Midbrain (tissue), 1 donor: ENCODE data around the gene TAS1R2.
"Not testable (repeated sequence)": the region's sequence is repeated elsewhere in the genome, so short reads cannot be mapped to it uniquely, and the experiment has no call there.

Experiments used
- DNase-seq: peaks from one replicate; lab custom pipeline; 2025; lab: John Stamatoyannopoulos, UW

Gene TAS1R2

DNA sequence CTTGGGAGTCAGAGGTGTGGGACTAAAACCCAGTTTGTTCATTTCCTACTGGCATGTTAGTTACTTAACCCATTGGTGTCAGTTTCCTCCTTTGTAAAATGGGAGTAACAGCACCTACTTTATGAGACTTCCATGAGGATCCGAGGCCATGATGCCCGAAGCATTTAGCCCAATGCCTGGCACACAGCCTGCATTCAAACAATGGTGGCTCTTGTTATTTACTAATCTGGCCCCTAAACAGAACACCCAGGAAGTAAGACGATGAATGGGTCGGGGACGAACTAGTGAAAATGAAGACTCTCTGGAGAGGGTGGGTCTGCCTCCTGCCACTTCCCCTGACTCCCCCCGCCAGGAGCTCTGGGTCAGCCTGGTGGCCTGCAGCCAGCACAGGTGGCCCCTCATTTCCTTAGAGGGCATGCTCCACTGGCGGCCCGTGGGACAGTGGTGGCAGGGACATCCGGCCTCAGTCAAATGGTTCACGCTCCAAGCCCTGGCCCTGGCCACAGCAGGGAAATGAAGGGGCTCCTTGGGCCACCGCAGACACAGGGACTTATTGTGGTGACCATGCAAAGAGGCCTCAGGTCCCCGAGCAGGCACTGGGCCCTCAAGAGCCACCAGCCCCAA lies 9.5 kb upstream of the TAS1R2 start:
- DNase-seq: peak; percentile 40

DNA sequence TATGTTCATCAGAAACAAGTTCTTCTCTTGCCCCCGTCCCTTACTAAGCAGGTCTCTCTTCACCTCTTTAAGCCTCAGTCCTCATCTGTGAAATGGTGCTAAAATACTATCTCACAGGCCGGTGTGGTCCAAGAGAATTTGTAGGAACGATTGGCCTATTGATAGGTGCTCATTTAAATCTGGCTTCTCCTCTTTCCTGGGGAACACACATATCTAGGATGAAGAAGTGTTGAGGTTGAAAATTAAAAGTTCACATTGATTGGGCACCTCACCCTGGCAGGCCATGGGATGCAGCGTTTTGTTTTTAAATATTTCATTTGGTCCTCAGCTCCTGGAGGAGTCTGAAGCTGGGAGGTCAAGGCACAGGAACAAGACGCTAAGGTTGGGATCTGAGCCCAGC lies 8.9 kb upstream of the TAS1R2 start:
- DNase-seq: no peak

DNA sequence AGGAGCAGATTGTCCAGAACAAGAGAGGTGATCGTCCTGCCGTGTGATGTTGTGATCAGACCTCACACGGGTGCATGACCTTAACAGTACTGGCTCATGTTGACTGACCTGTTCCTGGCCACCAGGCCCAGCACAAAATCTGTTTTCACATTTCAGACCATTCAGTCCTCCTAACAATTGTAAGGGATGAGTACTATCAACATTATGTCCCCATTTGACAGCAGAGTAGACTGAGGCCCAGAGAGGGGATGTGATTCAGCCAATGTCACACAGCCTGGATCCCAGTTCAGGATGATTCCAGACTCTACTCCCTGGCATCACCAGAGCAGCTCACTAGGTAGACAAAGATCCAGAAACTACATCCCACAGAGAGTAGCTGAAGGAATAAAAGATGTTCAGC lies 7.4 kb upstream of the TAS1R2 start:
- no peak for DNase-seq

DNA sequence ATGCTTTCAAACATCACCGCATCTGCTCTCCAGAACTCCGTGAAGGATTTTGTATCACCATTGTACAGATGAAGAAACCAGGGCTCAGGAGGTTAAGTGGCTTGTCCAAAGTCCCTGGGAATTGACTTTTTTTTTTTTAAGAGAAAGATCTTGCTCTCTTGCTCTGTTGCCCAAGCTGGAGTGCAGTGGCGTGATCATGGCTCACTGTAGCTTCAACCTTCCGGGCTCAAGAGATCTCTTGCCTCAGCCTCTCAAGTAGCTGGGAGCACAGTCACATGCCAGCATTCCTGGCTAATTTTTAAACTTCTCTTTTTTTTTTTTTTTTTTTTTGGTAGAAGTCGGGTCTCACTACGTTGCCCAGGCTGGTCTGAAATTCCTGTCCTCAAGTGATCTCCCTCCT lies 6.9 kb upstream of the TAS1R2 start:
- DNase-seq: no peak

DNA sequence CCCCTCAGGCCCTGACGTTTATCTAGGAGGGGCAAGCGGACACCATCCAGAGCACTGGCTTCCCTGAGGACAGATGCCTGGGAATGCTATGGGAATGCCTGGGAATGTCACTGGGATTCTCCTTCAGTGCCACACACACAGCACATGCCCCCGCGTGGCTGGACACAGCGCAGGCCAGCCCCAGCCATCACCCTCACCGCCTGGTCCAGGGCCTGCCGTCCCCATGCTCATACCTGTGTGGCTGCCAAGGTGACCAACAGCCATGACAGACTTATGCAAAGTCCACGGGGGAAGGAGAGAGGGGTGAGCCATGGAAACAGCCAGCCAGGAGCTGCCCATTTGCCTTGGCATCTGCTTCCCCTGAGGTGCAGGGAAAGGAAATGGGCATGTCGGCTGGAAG lies 5.7 kb upstream of the TAS1R2 start:
- DNase-seq: no peak

DNA sequence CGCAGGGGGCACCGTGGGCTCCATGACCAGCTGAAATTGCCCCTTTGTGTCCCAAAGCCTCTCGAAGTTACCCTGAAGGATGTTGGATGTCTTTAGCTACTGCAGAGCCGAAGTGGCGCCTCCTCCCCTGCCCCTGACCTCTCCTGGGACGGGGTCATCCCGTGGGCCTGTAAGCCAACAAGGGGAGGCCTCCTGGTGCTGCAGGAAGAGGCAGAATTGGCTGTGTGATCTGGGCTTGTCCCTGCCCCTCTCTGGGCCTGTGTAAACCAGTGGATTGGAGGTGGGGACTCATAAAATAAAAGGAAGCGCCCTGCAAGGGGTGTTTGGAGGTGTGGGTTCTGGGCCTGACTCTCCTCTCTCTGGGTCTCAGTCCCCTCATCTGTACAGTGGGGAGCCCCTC lies 2.1 kb upstream of the TAS1R2 start:
- no peak for DNase-seq

DNA sequence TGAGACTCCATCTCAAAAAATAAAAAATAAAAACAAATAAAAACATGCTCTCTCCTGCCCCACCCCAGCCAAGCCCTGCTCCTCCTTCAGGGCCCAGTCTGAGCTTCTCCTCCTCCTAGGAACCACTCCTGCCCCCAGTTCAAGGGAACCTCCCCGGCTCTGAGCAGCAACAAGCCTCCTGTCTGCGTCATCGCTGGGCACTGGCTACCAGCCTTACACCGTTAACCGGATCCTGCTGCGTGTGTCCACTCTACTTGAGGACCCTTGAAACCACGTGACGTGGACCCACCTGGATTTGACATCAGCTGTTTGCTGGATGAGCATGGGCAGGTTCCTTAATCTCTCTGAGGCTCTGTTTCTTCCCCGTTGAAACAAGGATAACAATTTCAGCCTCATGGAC lies 1.6 kb upstream of the TAS1R2 start:
- DNase-seq: no peak

DNA sequence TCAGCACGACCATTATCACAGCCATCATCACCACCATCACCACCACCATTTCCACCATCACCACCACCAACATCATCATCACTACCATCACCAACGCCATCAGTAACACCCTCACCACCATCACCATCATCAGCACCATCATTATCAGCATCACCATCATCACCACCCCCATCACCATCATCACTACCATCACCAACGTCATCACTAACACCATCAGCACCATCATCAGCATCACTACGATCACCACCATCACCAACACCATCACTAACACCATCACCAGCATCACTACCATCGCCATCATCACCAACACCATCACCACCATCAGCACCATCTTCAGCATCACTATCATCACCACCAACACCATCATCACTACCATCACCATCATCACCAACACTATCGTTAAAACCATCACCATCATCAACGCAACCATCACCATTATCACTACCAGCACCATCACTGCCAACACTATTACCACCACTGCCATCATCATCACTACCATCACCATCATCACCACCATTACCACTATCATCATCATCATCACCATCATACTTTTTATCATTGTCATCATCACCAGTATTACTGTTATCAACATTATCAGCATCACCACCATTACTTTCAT lies 1.3 kb downstream of the TAS1R2 start:
- DNase-seq: no peak

DNA sequence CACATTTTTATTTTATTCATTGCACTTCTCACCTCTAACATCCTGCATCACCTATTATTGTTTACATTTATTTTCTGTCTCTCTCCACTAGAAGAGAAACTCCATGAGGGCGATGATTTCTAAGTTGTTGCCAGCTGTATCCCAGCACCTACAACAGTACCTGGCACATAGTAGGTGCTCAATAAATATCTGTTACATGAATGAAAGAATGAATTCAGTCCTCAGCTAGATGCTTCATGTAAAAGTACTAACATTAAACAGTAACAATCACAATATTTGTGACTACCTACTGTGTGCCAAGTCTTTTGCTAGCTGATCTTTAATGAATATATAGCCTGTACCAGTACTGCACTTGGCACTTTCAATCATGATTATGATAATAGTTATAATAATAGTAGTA lies 3.0 kb downstream of the TAS1R2 start:
- no peak for DNase-seq

DNA sequence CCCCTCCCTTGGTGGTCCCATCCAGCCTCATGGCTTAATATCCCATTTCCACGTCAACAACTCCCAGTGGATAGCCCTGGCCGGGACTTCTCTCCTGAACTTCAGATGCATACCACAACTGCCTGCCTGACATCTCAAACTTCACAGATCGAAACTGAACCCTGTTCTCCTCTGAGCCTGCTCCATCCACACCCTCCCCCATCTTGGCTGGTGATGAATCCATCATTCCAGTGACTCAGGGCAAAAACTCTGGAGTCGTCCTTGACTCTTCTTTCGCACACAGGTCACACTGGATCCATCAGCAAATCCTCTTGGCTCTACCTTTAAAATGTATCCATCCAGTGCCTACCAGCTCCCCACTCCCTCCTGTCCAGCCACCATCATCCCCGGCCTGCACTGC lies 3.9 kb downstream of the TAS1R2 start:
- no peak for DNase-seq

DNA sequence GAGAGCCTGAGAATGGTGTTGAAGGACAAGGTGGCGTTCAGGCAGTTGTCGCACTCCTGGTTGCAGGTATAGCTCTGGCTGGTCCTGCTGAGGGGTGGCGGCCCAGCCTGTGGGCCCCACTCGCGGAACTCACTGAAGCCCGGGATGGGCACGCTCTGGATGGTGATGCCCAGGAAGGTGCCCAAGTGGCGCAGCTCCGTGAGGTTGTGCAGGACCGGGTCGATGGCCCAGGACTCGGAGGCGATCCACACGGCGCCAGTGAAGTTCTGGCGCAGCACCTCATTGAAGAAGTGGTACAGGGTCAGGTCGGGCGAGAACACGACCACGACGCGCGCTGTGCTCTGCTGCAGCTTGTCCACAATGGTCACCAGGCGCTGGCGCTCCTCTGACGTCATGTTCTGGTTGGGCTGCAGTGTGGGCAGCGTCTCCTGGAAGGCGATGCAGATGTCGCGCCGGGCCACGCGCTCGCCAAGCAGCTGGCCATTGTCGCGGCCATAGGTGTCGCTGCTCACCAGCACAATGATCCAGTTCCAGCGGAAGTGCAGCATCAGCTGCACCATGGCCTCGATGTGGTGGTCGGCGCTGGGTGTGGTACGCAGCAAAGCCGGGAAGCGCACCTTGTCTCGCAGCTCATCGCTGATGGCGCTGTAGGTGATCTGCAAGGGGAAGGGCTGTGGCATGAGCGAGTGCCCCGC lies 5.0 kb downstream of the TAS1R2 start:
- no peak for DNase-seq

DNA sequence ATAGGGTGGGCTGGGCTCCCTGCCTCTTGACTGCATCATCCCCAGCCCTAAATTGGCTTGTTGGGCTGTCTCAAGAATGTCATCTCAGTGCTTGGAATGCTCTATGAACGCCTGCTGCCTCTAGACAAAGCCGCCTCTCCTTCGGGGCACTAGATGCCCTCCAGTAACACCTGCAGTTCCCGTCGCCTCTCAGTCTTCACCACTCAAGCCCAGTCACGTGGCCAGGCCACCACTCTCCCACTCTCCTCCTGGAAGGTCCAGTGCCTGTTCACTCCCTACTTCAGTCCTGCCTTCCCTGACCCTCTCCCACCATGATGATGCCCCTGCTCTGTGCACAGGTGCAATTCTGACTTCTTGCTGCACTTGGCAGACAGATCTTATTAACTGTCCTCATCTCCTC lies 7.0 kb downstream of the TAS1R2 start:
- no peak for DNase-seq

DNA sequence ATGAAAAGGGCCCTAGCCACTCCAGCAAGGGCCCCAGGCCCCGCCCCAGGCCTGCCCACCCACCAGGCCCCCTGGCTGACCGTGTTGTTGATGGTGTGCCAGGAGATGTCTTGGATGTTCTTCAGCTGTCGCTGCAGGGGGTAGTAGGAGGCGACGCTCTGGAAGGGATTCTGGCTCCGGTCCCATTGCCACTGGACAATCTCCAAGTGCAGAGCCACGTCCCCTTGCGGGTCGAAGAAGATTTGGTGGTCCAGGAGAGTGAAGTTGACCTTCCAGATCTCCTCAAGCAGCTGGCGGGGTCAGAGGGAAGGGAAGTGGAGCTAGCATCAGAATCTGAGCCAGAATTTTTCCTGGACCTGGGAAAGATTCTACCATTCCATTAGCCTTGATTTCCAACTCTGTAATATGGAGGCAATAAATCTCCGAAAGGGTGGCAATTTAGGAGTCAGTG lies 10.2 kb downstream of the TAS1R2 start:
- DNase-seq: no peak

DNA sequence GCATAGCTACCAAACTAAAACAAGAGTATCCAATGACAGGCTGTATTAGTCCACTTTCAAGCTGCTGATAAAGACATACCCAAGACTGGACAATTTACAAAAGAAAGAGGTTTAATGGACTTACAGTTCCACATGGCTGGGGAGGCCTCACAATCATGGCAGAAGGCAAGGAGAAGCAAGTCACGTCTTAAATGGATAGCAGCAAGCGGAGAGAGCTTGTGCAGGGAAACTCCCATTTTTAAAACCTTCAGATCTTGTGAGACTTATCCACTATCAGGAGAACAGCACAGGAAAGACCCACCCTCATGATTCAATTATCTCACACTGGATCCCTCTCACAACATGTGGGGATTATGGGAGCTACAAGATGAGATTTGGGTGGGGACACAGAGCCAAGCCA lies 11.7 kb downstream of the TAS1R2 start:
- not testable (repeated sequence) for DNase-seq

DNA sequence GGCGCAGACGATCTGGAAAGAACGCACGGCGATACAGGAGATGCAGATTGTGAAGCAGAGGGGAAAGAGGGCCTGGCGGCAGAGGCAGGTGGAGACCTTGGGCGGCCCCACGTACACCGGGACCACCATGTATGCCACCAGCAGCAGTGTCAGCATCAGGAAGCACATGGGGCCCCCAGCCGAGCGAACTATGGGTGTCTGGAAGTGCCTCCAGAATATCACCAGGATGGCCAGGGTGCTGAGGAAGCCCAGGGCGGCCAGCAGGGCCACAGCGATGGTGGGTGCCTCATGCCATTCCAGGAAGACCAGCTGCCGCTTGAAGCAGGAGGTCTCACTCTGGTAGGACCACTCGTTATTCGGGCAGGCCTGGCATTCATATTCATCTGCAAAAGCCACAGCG lies 19.3 kb downstream of the TAS1R2 start:
- no peak for DNase-seq

DNA sequence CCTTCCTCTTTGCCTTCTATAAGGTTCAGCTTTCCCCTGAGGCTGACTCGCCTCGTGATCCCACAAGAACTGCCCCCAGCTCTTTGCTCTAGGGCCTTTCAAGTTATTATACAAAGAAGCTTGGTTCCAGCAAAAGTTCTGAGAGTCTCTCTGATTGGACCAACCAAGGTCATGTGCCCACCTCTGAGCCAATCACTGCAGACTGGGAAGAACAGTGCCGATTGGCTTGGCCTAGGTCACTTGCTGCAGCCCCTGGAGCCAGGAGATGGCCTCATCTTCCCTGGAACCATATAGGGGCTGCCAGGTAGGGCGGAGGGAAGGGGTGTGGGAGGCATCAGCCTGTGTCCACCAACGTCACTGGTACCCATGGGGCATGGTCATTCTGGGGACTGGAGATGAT lies 22.8 kb downstream of the TAS1R2 start:
- no peak for DNase-seq

DNA sequence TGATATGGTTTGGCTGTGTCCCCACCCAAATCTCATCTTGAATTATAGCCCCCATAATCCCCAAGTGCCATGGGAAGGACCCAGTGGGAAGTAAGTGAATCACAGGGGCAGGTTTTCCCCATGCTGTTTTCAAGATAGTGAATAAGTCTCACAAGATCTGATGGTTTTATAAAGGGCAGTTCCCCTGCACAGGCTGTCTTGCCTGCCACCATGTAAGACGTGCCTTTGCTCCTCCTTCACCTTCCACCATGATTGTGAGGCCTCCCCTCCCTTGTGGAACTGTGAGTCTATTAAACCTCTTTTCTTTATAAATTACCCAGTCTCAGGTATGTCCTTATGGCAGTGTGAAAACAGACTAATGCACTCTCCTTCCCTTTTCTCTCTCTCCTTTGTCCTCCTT lies 27.1 kb downstream of the TAS1R2 start:
- not testable (repeated sequence) for DNase-seq

DNA sequence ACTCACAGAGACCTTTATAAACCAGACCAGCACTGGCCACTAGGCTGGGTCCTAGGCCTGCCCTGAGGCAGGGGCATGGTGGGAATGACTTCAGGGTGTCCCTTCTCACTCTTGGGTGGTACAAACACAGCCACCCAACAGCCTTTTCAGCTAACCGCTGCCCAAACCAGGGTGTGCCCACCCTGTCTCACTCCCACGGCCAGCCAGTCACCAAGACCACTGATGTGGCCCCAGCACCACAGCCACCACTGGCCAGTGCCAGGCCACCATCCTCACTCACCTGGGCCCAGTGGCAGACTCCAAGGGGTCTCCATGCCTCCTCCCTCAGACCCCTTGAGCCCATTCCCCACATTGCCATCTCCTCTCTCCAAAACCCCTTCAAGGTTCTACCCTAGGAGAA lies 27.8 kb downstream of the TAS1R2 start:
- DNase-seq: no peak

DNA sequence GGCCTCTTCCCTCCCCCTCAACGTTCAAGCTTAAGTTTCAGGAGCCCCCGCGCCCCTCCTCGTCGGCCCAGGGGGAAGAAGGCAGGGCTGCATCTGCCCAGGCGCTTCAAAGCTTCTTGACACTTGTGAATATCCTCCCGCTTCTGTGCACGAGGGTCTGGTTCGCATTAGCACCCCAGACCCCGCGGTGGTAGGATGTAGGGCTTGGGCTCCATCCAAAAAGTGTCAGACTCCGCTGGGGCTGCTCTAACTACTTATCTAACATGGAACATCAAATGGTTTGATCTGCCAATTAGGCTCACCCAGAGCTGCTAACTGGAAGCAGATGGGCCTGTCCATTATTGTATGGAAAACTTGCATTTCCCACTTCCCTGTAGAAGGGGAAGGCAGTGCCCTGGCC lies 28.9 kb downstream of the TAS1R2 start:
- no peak for DNase-seq

DNA sequence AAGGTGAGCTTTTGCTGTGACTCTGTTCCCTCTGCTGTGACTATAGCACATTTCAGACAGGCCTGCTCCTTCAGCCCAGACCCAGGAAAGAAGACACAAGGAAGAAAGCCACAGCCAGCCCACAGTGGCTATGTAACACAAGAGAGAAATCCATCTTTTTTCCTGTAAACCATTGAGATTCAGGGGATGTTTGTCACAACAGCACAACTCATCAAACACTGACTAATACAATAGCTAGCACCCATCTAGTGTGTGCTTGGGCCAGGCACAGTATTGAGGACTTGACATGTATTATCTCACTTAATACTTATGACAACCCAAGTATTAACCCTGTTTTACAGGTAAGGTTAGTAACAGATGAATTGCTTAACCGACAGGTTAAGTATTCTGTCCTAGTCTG lies 29.8 kb downstream of the TAS1R2 start:
- DNase-seq: no peak

DNA sequence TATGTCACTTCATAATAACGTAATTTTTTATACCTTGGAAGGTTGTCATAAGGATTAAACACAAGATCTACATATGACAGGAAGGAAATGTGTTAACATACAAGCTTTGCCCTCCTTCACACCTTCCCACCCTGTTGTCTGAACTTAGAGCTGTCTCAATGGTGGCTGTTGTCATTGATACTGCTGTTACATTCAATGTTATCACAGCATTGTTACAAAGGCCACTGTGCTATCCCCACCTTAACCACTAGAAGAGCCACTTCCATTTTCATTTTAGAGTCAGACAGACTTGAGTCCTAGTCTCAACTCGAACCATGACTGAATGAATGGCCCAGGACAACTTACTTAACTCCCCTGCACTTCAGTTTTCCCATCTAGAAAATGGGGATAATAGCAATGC lies 31.2 kb downstream of the TAS1R2 start:
- no peak for DNase-seq

DNA sequence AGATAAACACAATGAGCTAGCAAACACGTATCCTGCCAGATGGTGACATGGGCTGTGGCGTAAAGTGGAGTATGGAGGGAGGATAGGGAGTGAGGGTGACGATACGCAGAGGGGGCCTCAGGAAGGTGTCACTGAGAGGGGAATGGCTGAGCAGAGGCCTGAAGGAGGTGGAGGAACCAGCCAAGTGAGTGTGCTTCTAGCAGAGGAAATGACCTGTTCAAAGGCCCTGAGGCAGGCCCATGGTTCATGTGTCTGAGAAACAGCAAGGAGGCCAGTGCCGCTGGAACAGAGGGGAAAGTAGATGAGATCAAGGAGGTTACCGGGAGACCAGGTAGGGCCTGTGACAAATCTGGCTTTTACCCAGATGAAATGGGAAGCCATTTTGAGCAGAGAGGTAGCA lies 36.0 kb downstream of the TAS1R2 start:
- DNase-seq: no peak

DNA sequence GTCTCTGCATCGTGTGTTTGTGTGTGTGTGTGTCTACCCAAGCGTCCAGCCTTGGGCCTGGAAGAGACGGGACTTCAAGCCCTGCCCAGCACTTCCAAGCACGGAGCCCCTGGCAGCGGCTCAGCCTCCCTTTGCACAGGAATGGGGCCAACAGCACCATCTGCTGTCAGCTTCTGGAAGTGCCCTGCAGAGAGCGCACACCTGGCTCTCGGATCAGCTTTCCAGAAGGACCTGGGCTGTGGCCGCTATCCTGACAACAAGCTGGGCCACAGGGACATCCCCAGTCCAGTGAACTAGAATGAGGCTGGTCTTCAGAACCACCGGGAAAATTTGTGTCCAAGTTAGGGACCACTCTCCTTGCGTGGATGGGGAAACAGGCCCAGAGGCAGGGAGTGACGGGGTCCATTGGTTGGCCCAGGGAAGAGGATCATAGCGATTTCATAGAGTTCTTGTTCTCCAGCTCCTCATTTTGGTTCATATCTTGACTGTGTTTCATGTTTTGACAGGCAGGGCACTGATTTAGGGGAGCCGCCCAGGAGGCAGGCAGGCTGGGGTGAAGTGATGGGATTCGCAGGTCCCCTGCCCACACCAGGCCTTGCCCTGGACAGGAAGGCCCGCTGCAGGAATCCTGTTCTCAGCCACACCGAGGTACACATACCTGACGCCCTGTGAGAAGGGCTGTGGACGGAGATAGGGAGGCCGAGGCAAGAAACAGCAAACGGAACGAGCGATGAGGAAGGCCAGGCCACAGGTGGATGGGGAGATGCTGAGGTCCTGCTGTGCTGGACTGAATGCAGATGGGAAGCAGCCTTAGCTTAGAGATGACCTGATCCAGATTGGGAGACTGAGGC lies 38.4 kb downstream of the TAS1R2 start:
- DNase-seq: peak; percentile 72
